Suprapubic skin (tissue), 3 donors: Measurements from ENCODE around the gene RUNX1.

ENCODE experiments used
- CTCF ChIP-seq, 2 donors: fragments of 200-600 bp in 1 of 2; fragments of 450-650 bp in 1 of 2; sonication (generic) in 1 of 2; IDR thresholded peaks; one replicate each; pipeline ENCODE4 v1.5.1; 2016 to 2019; ENCODE audit warnings: antibody characterized with exemption in 2 of 2, mild to moderate bottlenecking in 1 of 2, moderate library complexity in 1 of 2
- POLR2A ChIP-seq, 2 donors: fragments of 450-650 bp; IDR thresholded peaks; one replicate each; pipeline ENCODE4 v1.6.1; 2017; ENCODE audit warnings: antibody characterized with exemption in 2 of 2, mild to moderate bottlenecking in 2 of 2, moderate library complexity in 2 of 2

GRCh38 chr21:34820051-34820450, 229.1 kb downstream of the RUNX1 start:
- no peak for TF ChIP-seq POLR2A (IDR thresholded peaks at IDR 0.05)
- no peak for TF ChIP-seq CTCF (IDR thresholded peaks at IDR 0.05)
